ENCODE measurements around the gene P3H2.
A peak's percentile ranks its signal among the peaks of the same experiment; 100 is the strongest.

The P3H2 gene

GRCh38 chr3:190125436-190126068 lies 4.9 kb upstream of the P3H2 start:
- no peak for DNase-seq

GRCh38 chr3:190124067-190124466 lies 3.4 kb upstream of the P3H2 start:
- DNase-seq, result no peak

- no peak for DNase-seq
These were observed 1.6 kb upstream of the P3H2 start for GRCh38 chr3:190122198-190122771.

- no peak for DNase-seq
These were observed 686 bp upstream of the P3H2 start for GRCh38 chr3:190121383-190121782.

GRCh38 chr3:190121061-190121377 lies 322 bp upstream of the P3H2 start:
- DNase-seq, result no peak

- DNase-seq, result no peak
These were observed 1.0 kb downstream of the P3H2 start for GRCh38 chr3:190119461-190120268.

GRCh38 chr3:190118438-190118837 lies 2.3 kb downstream of the P3H2 start:
- DNase-seq, result no peak

GRCh38 chr3:190117981-190118380 lies 2.7 kb downstream of the P3H2 start:
- DNase-seq, result no peak

- DNase-seq, result no peak
These were observed 4.1 kb downstream of the P3H2 start for GRCh38 chr3:190116551-190117067.

- no peak for DNase-seq
These were observed 9.9 kb downstream of the P3H2 start for GRCh38 chr3:190110826-190111225.

GRCh38 chr3:190109441-190109840 lies 11.3 kb downstream of the P3H2 start:
- no peak for DNase-seq

- DNase-seq, result no peak
These were observed 11.9 kb downstream of the P3H2 start for GRCh38 chr3:190108804-190109203.

- no peak for DNase-seq
These were observed 14.8 kb downstream of the P3H2 start for GRCh38 chr3:190105876-190106275.

- DNase-seq, result peak in 1 of 2 donors; percentile 5
These were observed 19.2 kb downstream of the P3H2 start for GRCh38 chr3:190101320-190102011.

GRCh38 chr3:190099099-190099498 lies 21.6 kb downstream of the P3H2 start:
- DNase-seq, result no peak

GRCh38 chr3:190097617-190098016 lies 23.1 kb downstream of the P3H2 start:
- no peak for DNase-seq

- DNase-seq, result no peak
These were observed 23.7 kb downstream of the P3H2 start for GRCh38 chr3:190097025-190097424.

GRCh38 chr3:190096345-190096744 lies 24.4 kb downstream of the P3H2 start:
- no peak for DNase-seq

GRCh38 chr3:190094160-190094718 lies 26.5 kb downstream of the P3H2 start:
- DNase-seq, result no peak

- no peak for DNase-seq
These were observed 28.4 kb downstream of the P3H2 start for GRCh38 chr3:190092250-190092649.

- no peak for DNase-seq
These were observed 31.0 kb downstream of the P3H2 start for GRCh38 chr3:190089711-190090110.

- DNase-seq, result no peak
These were observed 31.8 kb downstream of the P3H2 start for GRCh38 chr3:190088890-190089289.

- no peak for DNase-seq
These were observed 34.5 kb downstream of the P3H2 start for GRCh38 chr3:190086191-190086590.
